COR-L47 (cell line): Measurements from ENCODE around the gene ASTN2.

Source experiments
- DNase-seq: peaks from one replicate; lab custom pipeline; 2025; lab: John Stamatoyannopoulos, UW

The ASTN2 gene

GRCh38 chr9:117303643-117304230, 111.1 kb downstream of the ASTN2 start:
- DNase-seq, result no peak

- DNase-seq, result no peak
These were observed 112.4 kb downstream of the ASTN2 start for GRCh38 chr9:117302487-117302886.

- DNase-seq, result no peak
These were observed 114.3 kb downstream of the ASTN2 start for GRCh38 chr9:117300371-117301110.

- no peak for DNase-seq
These were observed 118.4 kb downstream of the ASTN2 start for GRCh38 chr9:117296453-117296852.

- DNase-seq, result no peak
These were observed 121.4 kb downstream of the ASTN2 start for GRCh38 chr9:117293206-117294114.

- DNase-seq, result no peak
These were observed 123.8 kb downstream of the ASTN2 start for GRCh38 chr9:117290856-117291622.

- DNase-seq, result no peak
These were observed 124.5 kb downstream of the ASTN2 start for GRCh38 chr9:117290306-117290840.

- no peak for DNase-seq
These were observed 128.6 kb downstream of the ASTN2 start for GRCh38 chr9:117286245-117286644.

- no peak for DNase-seq
These were observed 130.4 kb downstream of the ASTN2 start for GRCh38 chr9:117284414-117284813.

- no peak for DNase-seq
These were observed 132.3 kb downstream of the ASTN2 start for GRCh38 chr9:117282541-117282940.

- peak; percentile 7 for DNase-seq
These were observed 136.3 kb downstream of the ASTN2 start for GRCh38 chr9:117278471-117279035.

GRCh38 chr9:117278020-117278419, 136.8 kb downstream of the ASTN2 start:
- DNase-seq, result peak; percentile 53

GRCh38 chr9:117276444-117276843, 138.4 kb downstream of the ASTN2 start:
- DNase-seq, result no peak

GRCh38 chr9:117273612-117274011, 141.2 kb downstream of the ASTN2 start:
- DNase-seq, result no peak

GRCh38 chr9:117268847-117269446, 145.9 kb downstream of the ASTN2 start:
- DNase-seq, result peak; percentile 28

GRCh38 chr9:117266855-117267497, 147.9 kb downstream of the ASTN2 start:
- no peak for DNase-seq

- no peak for DNase-seq
These were observed 149.6 kb downstream of the ASTN2 start for GRCh38 chr9:117265253-117265652.

- DNase-seq, result no peak
These were observed 156.5 kb downstream of the ASTN2 start for GRCh38 chr9:117258184-117258866.

GRCh38 chr9:117253261-117253660, 161.6 kb downstream of the ASTN2 start:
- DNase-seq, result no peak
